Measurements from ENCODE around the gene ATXN7L1.

DNA sequence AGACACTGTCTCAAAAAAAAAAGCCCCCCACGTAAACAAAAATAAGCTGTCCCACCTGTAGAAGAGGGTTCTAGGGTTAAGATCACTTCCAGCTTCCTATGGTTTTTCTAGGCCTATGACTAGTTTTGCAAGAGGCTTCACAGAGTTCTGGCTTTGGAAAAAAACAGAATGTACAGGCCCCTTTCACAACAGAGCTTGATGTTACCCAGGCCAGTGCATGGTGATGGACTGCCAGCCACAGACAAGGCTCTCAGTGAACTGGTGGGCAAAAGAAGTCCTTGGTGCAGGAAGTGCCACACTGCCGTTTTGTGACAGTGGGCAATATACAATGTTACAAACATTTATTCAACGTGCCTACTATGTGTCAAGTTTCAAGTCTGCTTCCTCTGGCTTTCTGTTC lies 276.8 kb downstream of the ATXN7L1 start:
- TF ChIP-seq CTCF (IDR thresholded peaks at IDR 0.05) (no peak), POLR2A (IDR thresholded peaks at IDR 0.05) (no peak), EP300 (IDR thresholded peaks at IDR 0.05) (no peak)
